DND-41 (cell line): ENCODE data around the gene ZNF668.

Source experiments
- EZH2 ChIP-seq: IDR thresholded peaks from 3 replicates; pipeline ENCODE4 v1.6.1; 2012; ENCODE audit warnings: borderline replicate concordance, low read depth, mild to moderate bottlenecking, moderate library complexity, low read length, inconsistent platforms; ENCODE audit not compliant: severe bottlenecking
- TF ChIP-seq, protein P1 (sequence below): IDR thresholded peaks from 2 replicates; pipeline ENCODE4 v1.5.1; 2012; ENCODE audit warnings: borderline replicate concordance, low read length, moderate library complexity, mild to moderate bottlenecking; ENCODE audit not compliant: poor library complexity, severe bottlenecking; ENCODE audit errors: extremely low read depth

DNA sequence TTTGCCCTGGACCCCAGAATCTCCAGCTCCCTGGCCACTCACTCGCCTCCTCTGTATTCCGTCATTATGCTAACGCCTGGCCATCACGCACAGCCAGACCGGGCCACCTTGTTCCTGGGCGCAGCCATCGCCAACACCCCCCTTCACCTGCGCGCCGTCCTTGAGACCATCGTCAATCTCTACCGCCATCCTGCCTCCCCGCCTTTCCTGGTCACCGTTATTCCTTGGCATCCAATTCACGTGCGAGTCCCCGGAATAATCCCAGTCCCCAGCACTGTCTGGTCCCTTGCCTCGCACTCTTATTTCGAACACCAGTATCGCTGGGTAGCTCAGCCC, 20.0 kb upstream of the ZNF668 start:
- TF ChIP-seq EZH2, result no peak
- TF ChIP-seq, protein P1, sequence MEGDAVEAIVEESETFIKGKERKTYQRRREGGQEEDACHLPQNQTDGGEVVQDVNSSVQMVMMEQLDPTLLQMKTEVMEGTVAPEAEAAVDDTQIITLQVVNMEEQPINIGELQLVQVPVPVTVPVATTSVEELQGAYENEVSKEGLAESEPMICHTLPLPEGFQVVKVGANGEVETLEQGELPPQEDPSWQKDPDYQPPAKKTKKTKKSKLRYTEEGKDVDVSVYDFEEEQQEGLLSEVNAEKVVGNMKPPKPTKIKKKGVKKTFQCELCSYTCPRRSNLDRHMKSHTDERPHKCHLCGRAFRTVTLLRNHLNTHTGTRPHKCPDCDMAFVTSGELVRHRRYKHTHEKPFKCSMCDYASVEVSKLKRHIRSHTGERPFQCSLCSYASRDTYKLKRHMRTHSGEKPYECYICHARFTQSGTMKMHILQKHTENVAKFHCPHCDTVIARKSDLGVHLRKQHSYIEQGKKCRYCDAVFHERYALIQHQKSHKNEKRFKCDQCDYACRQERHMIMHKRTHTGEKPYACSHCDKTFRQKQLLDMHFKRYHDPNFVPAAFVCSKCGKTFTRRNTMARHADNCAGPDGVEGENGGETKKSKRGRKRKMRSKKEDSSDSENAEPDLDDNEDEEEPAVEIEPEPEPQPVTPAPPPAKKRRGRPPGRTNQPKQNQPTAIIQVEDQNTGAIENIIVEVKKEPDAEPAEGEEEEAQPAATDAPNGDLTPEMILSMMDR, result no peak
